ENCODE data around the gene GRK5.
"Not testable (repeated sequence)": the region's sequence is repeated elsewhere in the genome, so short reads cannot be mapped to it uniquely, and the experiment has no call there.

Gene GRK5

GRCh38 chr10:119207366-119207666 is at the start of gene GRK5:
TSS of gene GRK5 (plus strand) at chr10:119207571. CDS start at chr10:119207918, 347 bp downstream.
- in situ Hi-C loops (cut with MboI; ENCODE audit: low sequenced_read_pairs): loop anchor here (10.0 kb wide), 1 partner anchor 207 kb away; no protein-coding TSS in a partner anchor

DNA sequence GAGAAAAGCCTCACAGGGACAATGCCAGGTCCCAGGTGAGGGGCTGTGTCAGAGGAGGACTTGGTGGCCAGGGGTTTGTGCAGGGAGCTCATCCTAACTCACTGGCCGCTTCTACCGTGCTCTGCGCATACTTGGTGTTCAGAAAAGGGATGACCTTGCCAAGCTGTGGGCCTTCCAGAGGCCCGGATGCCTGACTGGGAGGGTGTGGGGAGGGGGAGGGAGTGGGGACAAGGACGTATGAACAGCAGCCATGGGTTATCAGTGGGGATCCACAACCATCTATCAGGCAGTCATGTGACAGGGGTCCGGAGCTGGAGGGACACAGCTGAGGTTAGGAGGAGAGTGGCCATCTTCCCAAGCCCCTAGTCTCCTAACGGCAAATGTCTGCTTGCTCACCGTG is 48.0 kb upstream of the GRK5 start:
- in situ Hi-C loops (cut with MboI; ENCODE audit: low sequenced_read_pairs): no loop called here

- in situ Hi-C loops (cut with MboI; ENCODE audit: low sequenced_read_pairs): no loop called here
Observed at GRCh38 chr10:119161680-119162451, 45.5 kb upstream of the GRK5 start.

DNA sequence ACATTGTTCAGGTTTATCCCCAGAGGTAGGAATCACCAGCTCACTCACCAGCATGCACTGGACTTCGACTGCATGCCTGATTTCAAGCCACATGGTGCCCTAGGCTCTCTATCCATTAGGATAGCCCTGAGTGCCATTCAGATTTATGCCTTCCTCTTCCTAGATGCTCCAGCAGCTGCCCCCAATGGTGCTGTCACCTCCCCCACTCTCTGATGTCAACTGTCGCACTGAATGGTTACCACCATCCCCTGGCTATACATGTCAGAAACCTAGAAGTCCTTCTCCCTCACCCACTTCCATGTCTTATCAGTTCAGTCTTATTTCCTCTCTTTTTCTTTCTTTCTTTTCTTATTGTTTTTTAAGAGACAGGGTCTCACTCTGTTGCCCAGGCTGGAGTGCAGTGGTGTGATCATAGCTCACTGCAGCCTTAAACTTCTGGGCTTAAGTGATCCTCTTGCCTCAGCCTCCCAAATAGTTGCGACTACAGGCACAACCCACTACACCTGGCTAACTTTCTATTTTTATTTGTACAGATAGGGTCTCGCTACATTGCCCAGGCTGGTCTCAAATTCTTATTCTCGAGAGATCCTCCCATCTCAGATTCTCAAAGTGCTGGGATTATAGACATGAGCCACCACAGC is 44.8 kb upstream of the GRK5 start:
- in situ Hi-C loops (cut with MboI; ENCODE audit: low sequenced_read_pairs): no loop called here

DNA sequence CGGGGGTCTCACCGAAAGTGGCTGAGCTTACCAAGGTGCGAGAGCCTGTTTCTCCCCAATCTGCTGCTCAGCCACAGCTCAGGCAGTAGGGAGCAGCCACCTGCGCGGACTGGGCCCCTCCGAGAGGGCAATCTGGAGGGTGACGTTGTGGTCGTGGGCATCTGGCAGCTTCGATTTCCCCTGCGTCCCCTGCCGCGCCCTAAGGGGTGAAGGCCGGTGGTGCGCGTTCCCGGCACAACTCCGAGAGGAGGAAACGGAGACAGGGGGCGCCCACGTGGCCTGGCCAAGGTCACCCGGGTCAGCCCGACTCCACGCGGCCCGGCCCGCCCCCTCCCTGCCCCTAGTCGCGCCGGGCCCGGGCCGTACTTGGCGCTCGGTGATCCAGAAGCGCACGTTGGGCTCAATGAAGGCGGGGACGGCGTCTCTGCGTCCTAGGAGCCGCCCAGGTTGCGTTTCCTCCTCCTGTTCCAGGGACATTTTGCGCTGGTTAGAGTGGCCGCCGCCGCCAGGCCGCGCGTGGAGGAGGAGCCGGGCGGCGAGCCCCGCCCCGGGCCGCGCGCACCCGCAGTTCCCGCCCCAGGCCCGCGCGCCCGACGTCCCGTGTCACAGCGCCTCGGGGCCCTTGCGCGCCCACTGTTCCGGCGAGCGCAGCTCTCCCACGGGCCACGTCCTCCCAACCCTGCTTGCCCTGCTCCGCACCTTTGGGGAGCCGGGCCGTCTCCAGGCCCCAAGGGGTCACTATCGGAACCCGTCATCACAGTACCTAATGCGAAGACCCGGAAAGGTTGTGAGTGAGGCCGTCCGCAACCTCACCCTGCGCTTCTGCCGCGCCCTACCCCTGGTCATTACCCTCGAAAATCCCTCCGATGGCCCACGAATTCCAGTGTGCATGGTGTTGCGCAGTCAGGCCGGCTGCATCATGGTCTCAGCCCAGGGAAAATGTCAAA is 41.9 kb upstream of the GRK5 start, which contains the start of gene SFXN4:
Gene SFXN4, minus strand, starts transcription at position 544 of the 947 bp plus-strand sequence. Its CDS starts 67 bp downstream, at position 477.
- in situ Hi-C loops (cut with MboI; ENCODE audit: low sequenced_read_pairs): no loop called here

DNA sequence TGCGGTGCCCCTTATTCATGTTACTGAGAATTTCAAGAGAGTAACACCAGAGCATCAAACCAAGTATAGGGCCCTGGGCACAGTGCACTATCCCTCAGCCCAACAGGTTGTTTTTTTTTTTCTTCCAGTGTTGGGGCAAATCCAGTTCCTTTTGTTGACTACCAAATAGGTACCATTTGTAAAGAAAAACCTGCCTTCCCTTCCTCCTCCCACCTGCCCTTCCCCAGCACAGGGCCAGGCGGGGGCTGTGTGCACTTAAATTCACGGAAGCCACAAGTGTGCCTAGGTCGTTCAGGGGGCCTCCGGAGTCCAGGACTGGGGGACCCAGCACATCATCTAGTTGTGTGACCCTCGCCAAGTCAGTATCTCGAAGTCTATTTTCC is 41.3 kb upstream of the GRK5 start:
- in situ Hi-C loops (cut with MboI; ENCODE audit: low sequenced_read_pairs): no loop called here

- in situ Hi-C loops (cut with MboI; ENCODE audit: low sequenced_read_pairs): no loop called here
Observed at GRCh38 chr10:119166564-119166963, 40.8 kb upstream of the GRK5 start.

- in situ Hi-C loops (cut with MboI; ENCODE audit: low sequenced_read_pairs): no loop called here
Observed at GRCh38 chr10:119167041-119167440, 40.3 kb upstream of the GRK5 start.

- in situ Hi-C loops (cut with MboI; ENCODE audit: low sequenced_read_pairs): no loop called here
Observed at GRCh38 chr10:119174109-119174508, 33.3 kb upstream of the GRK5 start.

- in situ Hi-C loops (cut with MboI; ENCODE audit: low sequenced_read_pairs): no loop called here
Observed at GRCh38 chr10:119176166-119176565, 31.2 kb upstream of the GRK5 start.

DNA sequence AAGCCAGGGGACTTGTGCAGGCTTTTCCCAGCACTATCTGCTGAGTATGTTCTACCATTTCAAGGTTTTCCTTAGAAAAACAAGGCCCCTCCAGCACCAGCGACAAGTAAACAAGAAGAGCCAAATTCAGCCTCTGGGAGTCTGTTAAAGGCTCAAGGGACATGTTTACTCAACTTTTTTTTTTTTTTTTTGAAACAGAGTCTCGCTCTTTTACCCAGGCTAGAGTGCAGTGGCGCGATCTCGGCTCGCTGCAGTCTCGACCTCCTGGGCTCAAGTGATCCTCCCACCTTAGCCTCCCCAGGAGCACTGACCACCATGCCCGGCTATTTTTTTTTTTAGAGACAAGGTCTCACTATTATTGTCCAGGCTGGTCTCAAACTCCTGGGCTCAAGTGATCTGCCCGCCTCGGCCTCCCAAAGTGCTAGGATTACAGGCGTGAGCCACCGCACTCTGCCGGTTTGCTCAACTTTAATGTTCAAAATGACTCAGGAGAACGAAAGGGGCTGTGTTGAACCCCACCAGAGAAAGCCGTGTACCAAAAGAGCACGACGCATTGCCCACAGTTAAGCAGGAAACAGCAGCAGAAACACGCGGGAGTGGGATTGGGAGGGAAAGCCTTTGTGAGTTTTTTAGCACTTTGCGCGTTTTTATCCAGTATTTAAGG is 29.5 kb upstream of the GRK5 start:
- in situ Hi-C loops (cut with MboI; ENCODE audit: low sequenced_read_pairs): no loop called here

GRCh38 chr10:119178372-119179119 is 28.8 kb upstream of the GRK5 start, which contains the start of gene PRDX3:
TSS of gene PRDX3 (minus strand) at chr10:119178812. CDS start at chr10:119178790, 22 bp downstream.
- in situ Hi-C loops (cut with MboI; ENCODE audit: low sequenced_read_pairs): no loop called here

DNA sequence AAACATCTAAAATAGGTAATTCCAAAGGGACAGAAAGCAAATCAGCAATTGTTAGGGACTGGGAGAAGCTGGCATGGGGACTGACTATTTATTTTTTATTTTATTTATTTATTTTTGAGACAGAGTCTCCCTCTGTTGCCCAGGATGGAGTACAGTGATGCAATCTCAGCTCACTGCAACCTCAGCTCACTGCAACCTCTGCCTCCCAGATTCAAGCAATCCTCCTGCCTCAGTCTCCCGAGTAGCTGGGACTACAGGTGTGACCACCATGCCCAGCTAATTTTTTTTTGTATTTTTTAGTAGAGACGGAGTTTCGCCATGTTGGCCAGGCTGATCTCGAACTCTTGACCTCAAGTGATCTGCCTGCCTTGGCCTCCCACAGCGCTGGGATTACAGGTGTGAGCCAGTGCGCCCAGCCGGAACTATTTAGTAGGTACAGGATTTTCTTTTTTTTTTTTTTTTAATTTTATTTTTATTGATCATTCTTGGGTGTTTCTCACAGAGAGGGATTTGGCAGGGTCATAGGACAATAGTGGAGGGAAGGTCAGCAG is 26.4 kb upstream of the GRK5 start:
- in situ Hi-C loops (cut with MboI; ENCODE audit: low sequenced_read_pairs): not testable (repeated sequence)

- in situ Hi-C loops (cut with MboI; ENCODE audit: low sequenced_read_pairs): no loop called here
Observed at GRCh38 chr10:119183664-119184412, 23.5 kb upstream of the GRK5 start.

DNA sequence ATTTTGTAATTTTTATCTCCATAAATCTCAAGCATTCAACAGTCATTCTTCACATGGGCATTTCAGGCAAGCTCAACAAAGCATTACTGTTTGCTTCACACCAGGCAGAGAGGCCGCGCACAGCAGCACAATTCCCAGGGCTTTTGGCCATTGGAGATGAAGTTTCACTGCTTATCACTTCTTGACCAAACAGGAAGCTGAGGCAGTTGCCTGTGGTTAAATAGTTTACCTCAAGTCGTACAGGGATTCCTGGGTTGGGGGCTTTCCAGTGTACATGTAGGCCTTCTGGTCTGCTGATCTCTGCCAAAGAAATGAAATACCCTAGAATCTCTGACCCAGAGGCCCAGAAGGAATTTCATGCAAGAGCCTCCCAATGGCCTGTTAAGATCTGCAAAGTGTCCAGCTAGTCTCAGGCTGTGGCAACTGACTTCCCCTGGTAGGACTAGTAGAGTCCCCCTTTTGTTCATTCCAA is 17.5 kb upstream of the GRK5 start:
- in situ Hi-C loops (cut with MboI; ENCODE audit: low sequenced_read_pairs): no loop called here

- in situ Hi-C loops (cut with MboI; ENCODE audit: low sequenced_read_pairs): no loop called here
Observed at GRCh38 chr10:119190353-119190752, 17.0 kb upstream of the GRK5 start.

DNA sequence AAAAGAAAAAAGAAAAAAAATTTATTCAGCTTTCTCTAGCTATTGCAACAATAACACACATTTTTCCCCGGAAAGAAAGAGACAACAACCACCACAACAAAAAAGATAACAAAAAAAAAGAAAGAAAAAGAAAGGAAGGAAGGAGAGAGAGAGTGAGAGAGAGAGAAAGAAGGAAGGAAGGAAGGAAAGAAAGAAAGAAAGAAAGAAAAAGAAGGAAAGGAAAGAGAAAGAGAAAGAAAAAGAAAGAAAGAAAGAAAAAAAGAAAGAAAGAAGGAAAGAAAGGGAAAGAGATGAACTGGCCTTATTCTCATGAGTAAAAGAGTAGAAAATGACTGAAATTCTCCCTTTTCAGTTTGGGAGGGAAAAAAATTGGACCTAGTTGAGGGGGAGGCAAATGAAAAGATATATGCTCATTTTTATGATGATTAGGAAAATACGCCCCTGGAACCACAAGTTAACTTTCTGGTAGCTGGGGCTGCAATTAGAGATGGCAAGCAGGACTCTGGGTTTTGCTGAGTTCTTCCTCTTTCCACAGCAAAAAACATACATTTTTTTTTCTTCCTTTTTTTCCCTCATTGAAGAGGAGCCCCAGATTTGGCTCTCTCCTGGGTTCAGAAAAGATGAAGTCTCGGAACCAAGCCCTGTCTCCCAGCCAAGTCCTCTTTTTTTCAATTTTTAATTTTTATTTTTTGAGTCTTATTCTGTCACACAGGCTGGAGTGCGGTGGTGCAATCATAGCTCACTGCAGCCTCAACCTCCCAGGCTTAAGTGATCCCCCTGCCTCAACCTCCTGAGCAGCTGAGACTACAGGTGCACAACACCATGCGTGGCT is 16.2 kb upstream of the GRK5 start:
- in situ Hi-C loops (cut with MboI; ENCODE audit: low sequenced_read_pairs): no loop called here

GRCh38 chr10:119191881-119192280 is 15.5 kb upstream of the GRK5 start:
- in situ Hi-C loops (cut with MboI; ENCODE audit: low sequenced_read_pairs): no loop called here

Measured in HL-60/S4 treated with retinoic acid at 250 ng/mL for 4 days and 3 days (cell line).